Activated CD8-positive, alpha-beta memory T cell treated with anti-CD3 and anti-CD28 coated beads, Interleukin-2, amount 10 ng/mL, durations not matched to agents 7 days and 5 days (primary cell): ENCODE results near the gene STK39. TPM values are rescaled to one million over a fixed set of nuclear protein-coding genes. Genes with fewer than 3 reads are reported as not detected.

Source experiments
- ATAC-seq: fragments of 150-1000 bp; cut with Tn5 transposase; one replicate; pipeline ENCODE4 v1.10.0; 2021; ENCODE audit warnings: moderate library complexity
- CTCF ChIA-PET: fragments of 350-600 bp; sonication (Branson Sonifier 250); formaldehyde crosslinking; loops from one replicate; lab custom pipeline; 2021; ENCODE audit warnings: antibody characterized with exemption; lab: Charles Lee
- DNase-seq: peaks from one replicate; pipeline ENCODE4 v3.0.0-alpha.2; 2020
- H3K27ac Mint-ChIP-seq: one replicate; pipeline ENCODE4 v1.8.0; 2021; ENCODE audit warnings: mild to moderate bottlenecking, mixed read lengths
- H3K27me3 Mint-ChIP-seq: one replicate; pipeline ENCODE4 v1.8.0; 2021; ENCODE audit warnings: mixed read lengths
- H3K36me3 Mint-ChIP-seq: one replicate; pipeline ENCODE4 v1.8.0; 2021; ENCODE audit warnings: mild to moderate bottlenecking, mixed read lengths
- H3K4me1 Mint-ChIP-seq: one replicate; pipeline ENCODE4 v1.8.0; 2021; ENCODE audit warnings: mixed read lengths
- H3K4me3 Mint-ChIP-seq: one replicate; pipeline ENCODE4 v1.8.0; 2021; ENCODE audit warnings: mild to moderate bottlenecking, moderate library complexity, mixed read lengths
- H3K9me3 Mint-ChIP-seq: one replicate; pipeline ENCODE4 v1.8.0; 2022; ENCODE audit warnings: low read depth, mixed read lengths
- total RNA-seq, 2 experiments: library from RNA; stranded (reverse); gene quantifications; one replicate each; pipeline ENCODE4 v1.2.3, GENCODE V29; 2021

The STK39 gene
- total RNA-seq, 2 experiments from 2014 or later = 29.4 to 35.7 TPM

DNA sequence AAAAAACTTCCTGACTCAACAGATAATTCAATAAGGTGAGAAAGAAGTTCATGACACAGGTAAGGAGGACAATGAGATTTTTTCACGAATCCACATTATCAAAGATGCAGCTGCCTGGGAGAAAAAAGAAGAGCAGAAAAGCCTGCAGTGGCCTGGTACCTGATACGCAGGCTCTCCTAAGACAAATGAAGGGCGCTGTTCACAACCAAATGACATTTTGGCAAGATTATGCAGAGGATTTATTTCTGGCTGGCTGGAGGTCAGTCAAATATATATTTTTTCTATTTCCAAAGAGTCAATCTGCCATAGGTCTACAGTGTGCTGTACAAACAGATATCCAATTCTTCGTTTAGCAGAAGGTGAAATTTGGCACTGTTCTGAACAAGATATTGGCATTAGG, 257.3 kb downstream of the STK39 start:
- Mint-ChIP-seq H3K4me3 (no peak overlapping the region), H3K4me1 (peaks cover 13% of the 10 kb centered on the region), H3K9me3 (no peaks in the 10 kb centered on the region), H3K27me3 (no peaks in the 10 kb centered on the region), H3K27ac (no peak overlapping the region), H3K36me3 (peaks cover 2% of the 10 kb centered on the region)
- DNase-seq (no peak), ATAC-seq (no peak)
- CTCF ChIA-PET = no interaction called here

DNA sequence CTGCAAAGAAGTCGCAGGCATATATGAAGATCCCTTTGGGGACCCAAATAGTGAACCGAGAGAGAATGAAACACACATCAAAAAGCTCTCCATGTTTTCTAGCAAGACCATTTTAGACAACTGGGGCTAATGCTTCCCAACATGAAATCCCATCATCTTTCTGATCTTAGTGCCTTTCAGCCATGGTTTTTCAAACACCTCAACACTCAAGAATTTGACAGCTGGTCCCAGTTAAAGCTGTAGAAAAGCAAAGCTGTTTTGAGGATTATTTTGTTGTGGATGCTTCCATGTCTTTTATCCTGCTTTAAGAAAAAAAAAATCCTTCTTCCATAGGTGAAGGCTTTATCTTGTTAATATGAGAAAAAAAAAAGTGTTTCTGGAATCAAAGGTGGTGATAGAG, 259.1 kb downstream of the STK39 start:
- Mint-ChIP-seq H3K27me3 (no peaks in the 10 kb centered on the region), H3K27ac (no peak overlapping the region), H3K4me3 (no peak overlapping the region), H3K36me3 (peaks cover 2% of the 10 kb centered on the region), H3K9me3 (no peaks in the 10 kb centered on the region), H3K4me1 (peaks cover 13% of the 10 kb centered on the region)
- ATAC-seq = no peak
- no peak for DNase-seq
- CTCF ChIA-PET = no interaction called here

DNA sequence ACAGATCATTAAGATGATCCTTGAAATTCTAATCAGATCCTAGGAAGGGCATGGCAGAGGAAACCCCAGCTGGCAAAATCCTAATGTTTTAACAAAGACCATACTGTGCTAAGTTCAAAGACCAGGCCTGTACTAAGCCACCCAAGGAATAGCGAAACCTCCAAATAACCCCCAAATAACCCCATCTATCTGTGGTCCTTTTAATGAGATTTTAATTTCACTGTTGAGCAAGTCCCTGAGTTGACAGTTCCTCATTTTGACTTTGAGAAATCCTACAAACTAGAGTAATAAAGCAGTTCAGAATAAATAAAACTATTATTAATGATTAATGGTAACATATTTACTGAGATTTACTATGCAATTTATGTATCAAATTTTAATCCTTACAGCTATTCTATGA, 259.8 kb downstream of the STK39 start:
- H3K4me3 Mint-ChIP-seq = no peak overlapping the region
- CTCF ChIA-PET = no interaction called here
- H3K27me3 Mint-ChIP-seq = no peaks in the 10 kb centered on the region
- H3K36me3 Mint-ChIP-seq = peaks cover 2% of the 10 kb centered on the region
- H3K4me1 Mint-ChIP-seq = peaks cover 9% of the 10 kb centered on the region
- H3K27ac Mint-ChIP-seq = no peak overlapping the region
- H3K9me3 Mint-ChIP-seq = no peaks in the 10 kb centered on the region
- no peak for DNase-seq
- ATAC-seq = no peak

DNA sequence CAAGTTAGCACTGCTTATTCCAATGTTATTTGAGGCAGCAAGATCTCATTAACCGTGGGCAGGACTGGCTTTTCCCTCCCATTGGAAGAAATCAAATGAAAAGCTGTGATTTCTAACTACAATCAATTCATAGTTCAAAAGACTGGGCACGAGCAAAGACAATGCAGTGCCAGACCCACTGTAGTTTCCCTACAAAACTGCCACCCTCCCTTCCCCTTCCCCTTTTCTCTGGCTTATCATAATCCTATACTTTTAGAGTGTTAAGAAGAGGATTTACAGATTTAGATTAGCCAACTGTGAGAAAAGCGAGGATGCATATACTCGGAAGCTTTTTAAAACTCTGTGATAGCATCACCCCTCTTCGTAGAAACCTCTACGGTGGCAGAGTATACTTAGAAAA, 260.4 kb downstream of the STK39 start:
- no peaks in the 10 kb centered on the region for H3K27me3 Mint-ChIP-seq
- no peaks in the 10 kb centered on the region for H3K9me3 Mint-ChIP-seq
- no peaks in the 10 kb centered on the region for H3K36me3 Mint-ChIP-seq
- no peak overlapping the region for H3K27ac Mint-ChIP-seq
- DNase-seq = no peak
- no peak overlapping the region for H3K4me3 Mint-ChIP-seq
- H3K4me1 Mint-ChIP-seq = peaks cover 4% of the 10 kb centered on the region
- no peak for ATAC-seq
- CTCF ChIA-PET = no interaction called here

DNA sequence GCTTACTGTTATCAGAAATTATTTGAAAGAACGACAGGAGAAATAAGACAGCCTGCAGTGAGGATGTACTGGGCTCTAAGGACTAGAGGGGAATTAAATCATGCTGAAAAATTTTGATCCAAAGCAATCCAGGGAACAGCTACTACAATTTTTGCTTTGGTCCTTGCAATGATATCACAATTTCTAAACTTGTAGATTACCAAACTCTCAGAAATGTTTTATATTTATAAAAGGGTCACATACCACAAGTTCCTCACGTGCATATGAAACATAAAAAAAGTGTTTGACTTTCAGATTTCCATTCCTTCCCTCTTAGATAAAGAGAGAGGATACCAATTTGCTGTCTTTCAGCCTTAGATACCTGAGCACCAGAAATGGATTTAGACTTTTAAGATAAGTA, 261.2 kb downstream of the STK39 start:
- H3K36me3 Mint-ChIP-seq = no peaks in the 10 kb centered on the region
- CTCF ChIA-PET = no interaction called here
- H3K4me3 Mint-ChIP-seq = no peak overlapping the region
- no peak for ATAC-seq
- DNase-seq = no peak
- no peak overlapping the region for H3K27ac Mint-ChIP-seq
- H3K27me3 Mint-ChIP-seq = no peaks in the 10 kb centered on the region
- no peaks in the 10 kb centered on the region for H3K9me3 Mint-ChIP-seq
- H3K4me1 Mint-ChIP-seq = no peaks in the 10 kb centered on the region

DNA sequence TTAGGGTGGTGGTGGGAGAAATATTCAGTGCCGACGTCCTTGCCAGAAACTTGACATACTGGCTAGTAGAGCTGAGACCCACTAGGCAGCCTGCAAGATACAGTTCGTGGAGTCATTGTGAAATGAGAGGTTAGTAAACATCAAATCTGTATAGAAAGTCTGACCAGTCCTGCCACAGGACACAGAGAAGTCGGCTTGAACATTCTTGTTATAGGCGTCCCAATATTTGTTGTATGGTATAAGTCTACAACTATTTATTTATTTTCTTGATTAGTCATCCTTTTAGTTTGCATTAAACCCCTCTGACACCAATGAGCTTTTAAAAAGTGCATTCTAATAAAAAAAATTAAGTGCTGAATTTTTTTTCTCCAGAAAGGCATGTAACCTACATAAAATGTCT, 265.4 kb downstream of the STK39 start:
- Mint-ChIP-seq H3K9me3 (no peaks in the 10 kb centered on the region), H3K4me3 (no peak overlapping the region), H3K36me3 (peaks cover 5% of the 10 kb centered on the region), H3K4me1 (no peaks in the 10 kb centered on the region), H3K27ac (no peak overlapping the region), H3K27me3 (no peaks in the 10 kb centered on the region)
- CTCF ChIA-PET = interaction anchor here (1.1 kb wide), 1 partner anchor 9 kb away, joined by 3 read pairs; no protein-coding TSS in a partner anchor
- ATAC-seq (no peak), DNase-seq (no peak)

DNA sequence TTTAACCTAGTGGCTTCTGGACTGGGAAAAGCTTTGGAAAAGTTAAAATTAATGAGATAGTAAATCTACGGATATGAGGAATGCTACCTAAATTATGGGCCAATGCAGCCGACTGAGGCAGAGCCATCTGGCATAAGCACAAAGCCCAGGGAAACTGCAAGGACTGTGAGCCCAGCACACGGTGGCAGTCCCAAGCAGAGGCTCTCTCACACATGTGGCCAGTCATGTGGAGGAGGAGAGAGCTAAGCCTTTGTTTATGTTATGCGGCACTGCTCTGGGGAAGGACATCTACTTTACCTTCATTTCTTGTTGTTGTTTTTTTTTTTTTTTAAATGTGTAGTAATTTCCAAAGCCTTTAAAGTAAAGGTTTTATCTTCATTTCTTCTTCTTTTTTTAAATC, 267.0 kb downstream of the STK39 start:
- ATAC-seq = no peak
- Mint-ChIP-seq H3K27me3 (no peaks in the 10 kb centered on the region), H3K36me3 (peaks cover 8% of the 10 kb centered on the region), H3K9me3 (no peaks in the 10 kb centered on the region), H3K4me1 (peaks cover 2% of the 10 kb centered on the region), H3K27ac (no peak overlapping the region), H3K4me3 (no peak overlapping the region)
- no peak for DNase-seq
- CTCF ChIA-PET = no interaction called here

DNA sequence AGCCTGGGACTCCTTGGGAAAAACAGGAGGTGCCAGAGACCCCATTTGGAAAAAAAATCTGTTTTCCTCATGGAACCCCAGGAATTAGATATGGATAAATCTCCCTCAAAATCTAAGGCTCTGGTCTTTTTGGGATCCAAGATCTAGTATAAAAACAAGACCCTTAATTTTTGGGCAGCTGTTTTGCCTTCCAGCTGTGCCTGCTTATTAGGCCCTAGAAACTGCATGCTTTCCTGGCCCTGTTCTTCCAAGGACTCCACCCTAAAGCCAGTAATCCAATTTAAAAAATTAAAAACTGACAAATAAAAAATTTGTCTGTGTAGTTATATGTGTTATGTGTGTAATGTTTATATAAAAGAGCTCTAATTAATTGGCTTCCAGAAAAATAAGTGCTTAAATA, 274.6 kb downstream of the STK39 start:
- DNase-seq (no peak), ATAC-seq (no peak)
- CTCF ChIA-PET = interaction anchor here (1.0 kb wide), 1 partner anchor 10 kb away, joined by 3 read pairs; no protein-coding TSS in a partner anchor
- Mint-ChIP-seq H3K36me3 (peaks cover 45% of the 10 kb centered on the region), H3K27me3 (no peaks in the 10 kb centered on the region), H3K9me3 (peaks cover 11% of the 10 kb centered on the region), H3K4me1 (peaks cover 4% of the 10 kb centered on the region), H3K4me3 (no peak overlapping the region), H3K27ac (no peak overlapping the region)

DNA sequence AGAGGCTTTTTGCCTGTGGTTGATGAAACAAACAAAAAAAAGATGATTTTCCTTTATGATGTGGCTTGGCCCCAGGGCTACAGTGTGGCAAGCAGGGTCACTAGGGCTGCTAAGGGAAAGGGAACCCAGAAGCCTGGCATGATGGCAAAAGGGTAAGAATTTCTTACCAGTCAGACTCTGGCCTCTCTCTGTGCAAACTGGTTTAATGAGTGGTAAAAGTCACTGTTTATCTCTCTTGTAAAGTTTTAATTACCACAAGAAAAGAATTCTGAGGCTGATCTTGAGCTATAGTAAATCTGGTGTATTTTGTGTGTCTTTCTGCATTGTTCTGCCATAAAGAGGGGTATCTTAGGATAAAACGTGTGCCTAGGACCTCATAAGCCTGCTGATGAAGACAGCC, 275.4 kb downstream of the STK39 start:
- Mint-ChIP-seq H3K9me3 (peaks cover 11% of the 10 kb centered on the region), H3K4me3 (no peak overlapping the region), H3K4me1 (peaks cover 4% of the 10 kb centered on the region), H3K27me3 (no peaks in the 10 kb centered on the region), H3K27ac (no peak overlapping the region), H3K36me3 (peaks cover 45% of the 10 kb centered on the region)
- DNase-seq (no peak), ATAC-seq (no peak)
- CTCF ChIA-PET = no interaction called here

DNA sequence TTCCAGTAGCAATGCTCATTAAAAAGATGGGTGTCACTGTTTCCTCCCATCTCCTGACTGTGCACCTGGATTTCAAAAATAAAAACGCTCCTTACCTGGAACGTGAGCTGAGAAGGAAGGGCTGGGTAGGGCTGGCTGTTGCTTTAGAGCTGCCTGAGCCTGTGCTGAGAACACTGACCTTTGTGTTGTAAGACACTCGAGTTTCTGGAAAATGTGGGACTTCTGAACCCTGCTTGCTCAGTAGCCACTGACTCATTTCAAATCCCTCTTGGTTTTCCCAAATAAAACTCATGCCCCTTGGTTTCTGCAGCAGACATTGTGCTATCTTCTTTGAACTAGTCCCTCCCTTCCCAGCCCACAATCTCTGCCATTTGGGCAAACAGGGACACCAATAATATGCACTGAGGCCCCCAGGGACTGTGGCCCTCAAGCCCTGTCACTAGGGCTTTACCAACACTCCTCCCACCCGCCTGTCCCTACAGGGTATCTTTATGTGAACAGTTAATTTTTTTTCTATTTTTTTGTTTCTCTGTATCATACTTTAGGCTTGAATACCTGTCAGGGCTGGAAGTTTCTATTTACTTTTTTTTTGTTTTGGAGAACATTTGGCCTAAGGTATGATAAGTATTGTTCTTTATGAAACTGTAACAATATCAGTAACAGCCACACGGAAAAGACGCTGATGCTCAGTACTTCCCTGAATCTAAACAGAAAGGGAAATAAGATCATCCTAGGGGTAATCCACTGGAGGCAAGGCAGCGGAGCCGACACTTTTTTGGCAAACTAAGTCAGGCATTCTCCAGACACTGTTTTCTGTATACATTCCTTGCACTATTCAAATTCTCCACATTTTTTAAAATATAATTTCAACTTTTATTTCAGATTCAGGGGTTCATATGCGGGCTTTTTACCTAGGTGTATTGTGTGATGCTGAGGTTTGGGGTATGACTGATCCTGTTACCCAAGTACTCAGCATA, 280.2 kb downstream of the STK39 start:
- Mint-ChIP-seq H3K27me3 (no peaks in the 10 kb centered on the region), H3K4me3 (no peak overlapping the region), H3K27ac (no peak overlapping the region), H3K9me3 (peaks cover 5% of the 10 kb centered on the region), H3K4me1 (peaks cover 17% of the 10 kb centered on the region), H3K36me3 (peaks cover 28% of the 10 kb centered on the region)
- CTCF ChIA-PET = interaction anchor here (2.0 kb wide), 1 partner anchor 151 kb away, joined by 11 read pairs; no protein-coding TSS in a partner anchor
- ATAC-seq (no peak), DNase-seq (no peak)

DNA sequence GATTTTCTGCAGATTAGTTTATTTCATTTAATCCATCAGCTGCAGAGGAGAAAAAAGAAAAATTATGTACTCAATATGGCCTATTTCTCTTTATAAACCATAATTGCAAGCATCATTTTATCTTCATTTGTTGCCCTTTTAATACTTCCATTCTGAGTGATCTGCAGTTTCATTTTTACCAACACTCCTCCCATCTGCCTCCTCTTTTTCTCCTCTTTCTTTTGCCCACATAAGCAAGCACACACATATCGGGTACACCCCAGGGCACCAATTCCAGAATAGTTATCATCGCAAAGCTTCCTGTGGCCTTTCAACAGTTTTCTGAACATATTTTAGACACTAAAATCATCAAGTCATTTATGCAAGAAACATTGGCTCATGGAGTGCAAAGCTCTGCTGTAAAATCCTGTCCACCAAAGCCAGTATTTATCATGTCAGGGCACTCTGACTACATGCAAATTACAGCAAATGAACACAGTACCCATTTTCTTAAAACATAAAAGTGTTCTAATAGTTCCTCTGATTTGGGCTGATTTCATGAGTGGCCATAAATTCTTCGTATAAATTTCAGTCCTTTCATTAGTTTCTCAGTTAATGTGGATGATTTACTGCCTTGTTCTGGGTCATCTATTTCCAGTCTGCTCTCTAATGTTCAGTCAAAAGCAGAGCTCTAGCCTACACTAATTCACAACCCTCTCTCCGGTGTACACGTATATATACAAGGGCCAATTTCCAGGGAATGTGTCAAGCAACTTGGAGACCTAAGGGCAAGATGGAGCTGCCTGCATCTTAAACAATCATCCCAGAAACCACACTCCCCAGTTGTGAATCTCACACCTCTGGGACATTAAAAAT, 281.3 kb downstream of the STK39 start:
- DNase-seq = no peak
- CTCF ChIA-PET = interaction anchor here (2.0 kb wide), 1 partner anchor 152 kb away, joined by 11 read pairs; no protein-coding TSS in a partner anchor
- H3K36me3 Mint-ChIP-seq = peaks cover 18% of the 10 kb centered on the region
- peaks cover under 1% of the 10 kb centered on the region for H3K9me3 Mint-ChIP-seq
- no peak overlapping the region for H3K27ac Mint-ChIP-seq
- H3K4me1 Mint-ChIP-seq = peaks cover 17% of the 10 kb centered on the region
- no peaks in the 10 kb centered on the region for H3K27me3 Mint-ChIP-seq
- H3K4me3 Mint-ChIP-seq = no peak overlapping the region
- ATAC-seq = no peak

DNA sequence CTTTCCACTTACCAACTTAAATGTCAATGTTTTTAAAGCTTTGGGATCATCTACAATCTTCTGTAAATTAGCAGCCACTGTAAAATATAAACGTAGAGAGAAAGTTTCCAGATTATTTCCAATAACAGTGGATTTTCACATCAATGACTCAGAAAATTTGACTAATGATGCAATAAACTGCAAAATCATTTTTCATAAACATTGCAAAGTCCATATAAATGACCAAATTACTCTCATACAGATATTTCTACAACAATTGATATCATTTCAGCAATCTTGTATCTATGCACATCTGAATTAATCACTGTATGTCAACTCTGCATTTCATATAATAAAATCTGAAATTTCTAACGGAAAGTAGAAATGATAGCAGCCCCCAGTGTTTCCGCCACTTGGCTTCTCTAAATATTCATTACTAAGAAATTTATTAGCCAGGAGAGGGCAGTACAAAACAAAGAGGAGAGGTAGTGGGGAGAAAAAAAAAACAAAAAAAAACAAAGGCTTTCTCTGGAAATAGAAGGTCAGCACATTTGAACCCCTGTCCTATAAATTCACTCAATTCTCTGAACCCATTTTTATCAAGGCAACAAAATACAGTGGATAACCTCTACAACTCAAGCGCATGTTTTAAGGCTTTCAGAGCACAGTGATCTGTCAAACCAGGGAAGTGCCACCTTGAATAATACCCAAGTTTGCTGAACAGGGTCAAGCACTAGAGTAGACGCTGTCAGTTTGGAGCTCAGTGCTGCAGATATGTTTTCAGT, 282.6 kb downstream of the STK39 start:
- ATAC-seq (no peak), DNase-seq (no peak)
- peaks cover 17% of the 10 kb centered on the region for H3K4me1 Mint-ChIP-seq
- peaks cover 9% of the 10 kb centered on the region for H3K36me3 Mint-ChIP-seq
- H3K4me3 Mint-ChIP-seq = no peak overlapping the region
- H3K27me3 Mint-ChIP-seq = no peaks in the 10 kb centered on the region
- CTCF ChIA-PET = interaction anchor here (1.4 to 2.0 kb wide), 2 partner anchors 153 to 154 kb away, joined by 4 to 11 read pairs; no protein-coding TSS in a partner anchor
- no peaks in the 10 kb centered on the region for H3K9me3 Mint-ChIP-seq
- H3K27ac Mint-ChIP-seq = no peak overlapping the region
